ENCODE data around the gene BTN3A1. TPM values are rescaled to one million over a fixed set of nuclear protein-coding genes. Genes with fewer than 3 reads are reported as not detected.

Gene BTN3A1
- total RNA-seq, 1 donor from 2014 or later, result 61.7 TPM

- ChIA-PET POLR2A (interaction anchor here (0.6 to 1.5 kb wide), 3 partner anchors 10 to 370 kb away, joined by 3 to 15 read pairs (median 5); a partner anchor contains a TSS), CTCF (no interaction called here)
- H3K4me3 Mint-ChIP-seq, result no peak overlapping the region
- DNase-seq (no peak), ATAC-seq (ENCODE audit: low read depth) (no peak)
- peaks cover 64% of the 10 kb centered on the region for H3K4me1 Mint-ChIP-seq
- no peak for TF ChIP-seq CTCF (IDR thresholded peaks at IDR 0.05)
- no peak overlapping the region for H3K27ac Mint-ChIP-seq
- intact Hi-C loops (cut with micrococcal nuclease), result no loop called here
- H3K36me3 Mint-ChIP-seq (ENCODE audit: low read depth), result peaks cover 79% of the 10 kb centered on the region
- H3K27me3 Mint-ChIP-seq, result no peaks in the 10 kb centered on the region
- H3K9me3 Mint-ChIP-seq, result no peaks in the 10 kb centered on the region
Observed at GRCh38 chr6:26387565-26387964, 14.5 kb upstream of the BTN3A1 start.

- ChIA-PET CTCF (no interaction called here), POLR2A (interaction anchor here (0.6 to 1.5 kb wide), 3 partner anchors 17 to 370 kb away, joined by 3 to 5 read pairs (median 3); a partner anchor contains a TSS)
- no peaks in the 10 kb centered on the region for H3K27me3 Mint-ChIP-seq
- H3K27ac Mint-ChIP-seq, result peak overlapping the region; percentile 42
- no peak for ATAC-seq (ENCODE audit: low read depth)
- no peaks in the 10 kb centered on the region for H3K9me3 Mint-ChIP-seq
- intact Hi-C loops (cut with micrococcal nuclease), result no loop called here
- H3K4me3 Mint-ChIP-seq, result no peak overlapping the region
- H3K4me1 Mint-ChIP-seq, result peaks cover 64% of the 10 kb centered on the region
- DNase-seq, result no peak
- peaks cover 80% of the 10 kb centered on the region for H3K36me3 Mint-ChIP-seq (ENCODE audit: low read depth)
- TF ChIP-seq CTCF (IDR thresholded peaks at IDR 0.05), result no peak
Observed at GRCh38 chr6:26388014-26388413, 14.1 kb upstream of the BTN3A1 start.

- intact Hi-C loops (cut with micrococcal nuclease), result no loop called here
- POLR2A ChIA-PET, result interaction anchor here (0.6 to 1.5 kb wide), 3 partner anchors 17 to 1476 kb away, joined by 3 to 11 read pairs (median 5); no protein-coding TSS in a partner anchor
Observed at GRCh38 chr6:26388441-26388840, 13.6 kb upstream of the BTN3A1 start.

GRCh38 chr6:26389349-26389894 is 12.7 kb upstream of the BTN3A1 start:
- H3K27me3 Mint-ChIP-seq, result no peaks in the 10 kb centered on the region
- ChIA-PET CTCF (no interaction called here), POLR2A (interaction anchor here (1.5 kb wide), 1 partner anchor 16 kb away, joined by 5 read pairs; no protein-coding TSS in a partner anchor)
- no peaks in the 10 kb centered on the region for H3K9me3 Mint-ChIP-seq
- H3K36me3 Mint-ChIP-seq (ENCODE audit: low read depth), result peaks cover 78% of the 10 kb centered on the region
- DNase-seq (no peak), ATAC-seq (ENCODE audit: low read depth) (no peak)
- H3K4me1 Mint-ChIP-seq, result peaks cover 61% of the 10 kb centered on the region
- intact Hi-C loops (cut with micrococcal nuclease), result no loop called here
- peak overlapping the region; percentile 16 for H3K27ac Mint-ChIP-seq
- H3K4me3 Mint-ChIP-seq, result no peak overlapping the region
- TF ChIP-seq CTCF (IDR thresholded peaks at IDR 0.05), result no peak

More at GRCh38 chr6:26388441-26388840, 13.6 kb upstream of the BTN3A1 start:
- ATAC-seq (ENCODE audit: low read depth) (no peak), DNase-seq (no peak)
- H3K27me3 Mint-ChIP-seq, result no peaks in the 10 kb centered on the region
- H3K9me3 Mint-ChIP-seq, result no peaks in the 10 kb centered on the region
- H3K4me3 Mint-ChIP-seq, result no peak overlapping the region
- H3K36me3 Mint-ChIP-seq (ENCODE audit: low read depth), result peaks cover 80% of the 10 kb centered on the region
- H3K4me1 Mint-ChIP-seq, result peaks cover 67% of the 10 kb centered on the region
- TF ChIP-seq CTCF (IDR thresholded peaks at IDR 0.05), result no peak
- CTCF ChIA-PET, result no interaction called here
- peak overlapping the region; percentile 42 for H3K27ac Mint-ChIP-seq

- Mint-ChIP-seq H3K9me3 (no peaks in the 10 kb centered on the region), H3K4me3 (no peak overlapping the region), H3K27me3 (no peaks in the 10 kb centered on the region), H3K4me1 (peaks cover 51% of the 10 kb centered on the region), H3K36me3 (ENCODE audit: low read depth) (peaks cover 70% of the 10 kb centered on the region), H3K27ac (no peak overlapping the region)
- no peak for ATAC-seq (ENCODE audit: low read depth)
- no peak for TF ChIP-seq CTCF (IDR thresholded peaks at IDR 0.05)
- no peak for DNase-seq
- CTCF ChIA-PET, result no interaction called here
- POLR2A ChIA-PET, result interaction anchor here (0.6 kb wide), 1 partner anchor 158 kb away, joined by 6 read pairs; no protein-coding TSS in a partner anchor
- intact Hi-C loops (cut with micrococcal nuclease), result no loop called here
Observed at GRCh38 chr6:26390531-26390930, 11.5 kb upstream of the BTN3A1 start.
